Ecto neural progenitor cell (in vitro differentiated cells): ENCODE data around the gene AMER2.
A peak's percentile ranks its signal among the peaks of the same experiment; 100 is the strongest.
"Not testable (repeated sequence)": the region's sequence is repeated elsewhere in the genome, so short reads cannot be mapped to it uniquely, and the experiment has no call there.

Experiments
- DNase-seq: peaks from one replicate; pipeline ENCODE4 v3.0.0-alpha.2; 2018; ENCODE audit warnings: low spot score

The AMER2 gene

GRCh38 chr13:25181597-25181996 lies 9.5 kb upstream of the AMER2 start:
- no peak for DNase-seq

- DNase-seq, result no peak
These were observed 8.9 kb upstream of the AMER2 start for GRCh38 chr13:25180775-25181537.

GRCh38 chr13:25179832-25180774 lies 8.0 kb upstream of the AMER2 start:
- no peak for DNase-seq

GRCh38 chr13:25179011-25179410 lies 6.9 kb upstream of the AMER2 start:
- DNase-seq, result no peak

- no peak for DNase-seq
These were observed 6.0 kb upstream of the AMER2 start for GRCh38 chr13:25178070-25178469.

GRCh38 chr13:25177636-25178035 lies 5.5 kb upstream of the AMER2 start:
- no peak for DNase-seq

GRCh38 chr13:25177012-25177411 lies 4.9 kb upstream of the AMER2 start:
- no peak for DNase-seq

GRCh38 chr13:25175431-25175830 lies 3.3 kb upstream of the AMER2 start:
- DNase-seq, result no peak

GRCh38 chr13:25175026-25175425 lies 2.9 kb upstream of the AMER2 start:
- no peak for DNase-seq

GRCh38 chr13:25174304-25174703 lies 2.2 kb upstream of the AMER2 start:
- no peak for DNase-seq

- DNase-seq, result no peak
These were observed 179 bp upstream of the AMER2 start for GRCh38 chr13:25172303-25172630.

GRCh38 chr13:25171170-25171516 lies 945 bp downstream of the AMER2 start:
- no peak for DNase-seq

- DNase-seq, result peak; percentile 70
These were observed 1.5 kb downstream of the AMER2 start for GRCh38 chr13:25170554-25171111.

GRCh38 chr13:25169951-25170553 lies 2.0 kb downstream of the AMER2 start:
- DNase-seq, result no peak

- DNase-seq, result no peak
These were observed 2.7 kb downstream of the AMER2 start for GRCh38 chr13:25169356-25169755.

- DNase-seq, result no peak
These were observed 3.3 kb downstream of the AMER2 start for GRCh38 chr13:25168790-25169189.

- DNase-seq, result no peak
These were observed 4.5 kb downstream of the AMER2 start for GRCh38 chr13:25167382-25168174.

GRCh38 chr13:25166306-25166705 lies 5.8 kb downstream of the AMER2 start:
- DNase-seq, result no peak

- DNase-seq, result no peak
These were observed 6.4 kb downstream of the AMER2 start for GRCh38 chr13:25165663-25166062.

- DNase-seq, result not testable (repeated sequence)
These were observed 6.9 kb downstream of the AMER2 start for GRCh38 chr13:25165163-25165562.

GRCh38 chr13:25157681-25158080 lies 14.4 kb downstream of the AMER2 start:
- DNase-seq, result no peak

GRCh38 chr13:25153736-25154135 lies 18.4 kb downstream of the AMER2 start:
- DNase-seq, result no peak
